Astrocyte of the hippocampus (primary cell): ENCODE measurements around the gene KPTN.

Experiments
- DNase-seq: peaks from one replicate; pipeline ENCODE4 v3.0.0; 2011; ENCODE audit warnings: low read depth, low spot score

The KPTN gene

GRCh38 chr19:47509170-47509847 lies 25.3 kb upstream of the KPTN start:
- DNase-seq = no peak

DNA sequence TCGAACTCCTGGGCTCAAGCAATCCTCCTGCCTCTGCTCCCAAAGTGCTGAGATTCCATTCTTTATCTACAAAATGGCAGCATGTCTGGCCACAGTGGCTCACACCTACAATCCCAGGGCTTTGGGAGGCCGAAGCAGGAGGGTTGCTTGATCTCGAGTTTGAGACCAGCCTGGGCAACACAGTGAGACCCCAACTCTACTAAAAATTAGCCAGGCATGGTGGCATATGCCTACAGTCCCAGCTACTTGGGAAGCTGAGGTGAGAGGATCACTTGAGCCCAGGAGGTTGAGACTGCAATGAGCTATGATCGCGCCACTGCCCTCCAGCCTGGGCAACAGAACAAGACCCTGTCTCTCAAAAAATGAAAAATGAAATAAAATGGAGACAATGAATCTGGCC lies 24.7 kb upstream of the KPTN start:
- DNase-seq = no peak

DNA sequence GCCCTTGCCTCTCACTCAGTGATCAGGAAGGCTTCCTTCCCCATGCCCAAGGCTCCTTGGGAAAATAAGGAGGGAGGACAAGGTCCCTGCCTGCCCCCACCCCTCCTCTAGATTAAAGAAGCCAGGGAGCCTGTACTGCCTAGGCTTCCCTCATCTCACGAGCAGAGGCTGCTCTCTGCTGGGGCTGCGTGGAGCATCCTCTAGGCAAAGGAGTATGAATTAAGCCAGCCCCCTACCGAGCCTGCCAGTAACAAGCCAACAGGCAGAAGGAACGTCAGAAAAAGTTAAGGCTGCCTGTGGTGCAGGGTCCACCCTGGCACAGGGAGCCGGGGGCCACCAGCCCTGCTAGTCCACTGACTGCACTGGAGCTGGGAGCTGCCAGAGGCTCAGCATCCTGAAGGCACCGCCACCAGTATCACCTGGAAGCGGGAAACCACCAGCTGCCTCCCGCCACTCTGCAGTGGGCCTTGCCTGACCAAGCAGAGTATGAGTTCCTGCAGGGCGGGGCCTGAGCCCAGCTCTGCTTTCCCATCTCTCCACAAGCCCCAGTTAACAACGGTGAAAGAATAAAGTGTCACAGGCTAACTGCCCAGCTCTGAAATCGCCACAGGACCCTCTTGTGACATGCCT lies 24.0 kb upstream of the KPTN start:
- no peak for DNase-seq

DNA sequence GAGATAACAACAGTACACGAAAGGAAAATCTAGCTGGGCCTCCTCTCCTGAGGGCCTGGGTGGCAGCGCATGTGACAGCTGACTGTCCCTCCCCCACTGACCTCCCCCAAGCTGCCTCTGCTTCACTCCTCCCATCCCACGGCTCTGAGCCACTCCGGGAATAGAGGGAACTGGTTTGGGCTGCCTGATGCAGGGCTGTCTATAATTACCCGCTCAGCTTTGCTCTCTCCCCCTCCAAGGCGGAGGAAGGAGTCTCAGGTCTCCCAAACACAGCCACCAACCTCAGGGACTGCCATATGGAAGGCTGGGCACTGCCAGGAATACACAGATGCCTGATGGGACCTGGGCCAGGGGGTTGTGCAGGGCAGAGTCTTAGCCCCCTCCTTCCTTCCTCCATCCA lies 23.0 kb upstream of the KPTN start:
- DNase-seq = no peak

DNA sequence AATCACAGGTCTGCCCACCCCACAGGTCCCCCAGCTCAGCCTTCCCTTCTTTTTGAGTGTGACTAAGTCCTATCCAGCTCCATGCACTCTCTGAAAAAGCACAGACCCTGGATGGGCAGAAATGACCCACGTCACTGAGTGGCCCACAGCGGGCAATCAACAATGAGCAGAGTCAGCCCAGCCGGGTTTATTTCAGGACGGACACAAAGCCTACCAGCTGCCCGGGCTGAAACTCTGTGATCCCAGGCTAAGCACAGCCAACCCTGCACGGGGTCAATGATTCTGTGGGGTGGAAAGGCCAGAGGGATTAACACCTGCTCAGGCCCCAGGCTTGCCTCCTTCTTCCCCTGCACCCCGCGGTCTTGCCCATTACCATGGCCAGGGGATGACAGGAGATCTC lies 22.4 kb upstream of the KPTN start:
- no peak for DNase-seq

DNA sequence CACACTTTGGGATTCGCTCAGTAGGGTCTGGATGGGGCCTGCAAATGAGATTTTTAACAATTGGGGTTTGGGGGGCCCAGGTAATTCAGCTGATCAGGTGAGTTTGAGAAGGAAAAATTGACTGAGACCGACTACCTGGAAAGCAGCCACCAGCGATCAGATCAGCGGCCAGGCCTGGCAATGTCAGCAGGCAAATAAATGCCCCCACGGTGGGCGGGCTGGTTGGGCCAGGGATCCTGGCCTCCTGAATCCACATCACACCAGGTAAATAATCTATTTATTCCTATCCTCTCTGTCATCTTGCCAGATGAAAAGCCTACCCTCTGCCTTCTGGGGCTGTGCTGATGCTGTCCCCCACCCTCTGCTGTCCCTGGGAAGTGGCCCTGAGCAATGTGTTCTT lies 21.5 kb upstream of the KPTN start:
- DNase-seq = no peak

DNA sequence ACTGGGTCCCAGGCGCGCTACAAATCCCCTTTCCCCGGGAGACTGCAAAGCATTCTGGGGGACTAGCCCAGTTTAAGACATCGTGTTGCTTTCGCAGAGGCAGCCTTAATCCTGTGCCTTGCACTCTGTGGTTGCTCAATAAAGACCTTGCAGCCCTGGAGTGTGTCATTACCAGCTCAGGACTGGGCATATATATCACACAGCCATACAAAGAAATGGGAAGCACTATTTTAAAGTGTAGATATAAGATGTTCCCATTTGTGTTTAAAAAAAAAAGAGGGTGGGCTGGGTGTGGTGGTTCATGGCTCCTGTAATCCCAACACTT lies 19.8 kb upstream of the KPTN start:
- no peak for DNase-seq

DNA sequence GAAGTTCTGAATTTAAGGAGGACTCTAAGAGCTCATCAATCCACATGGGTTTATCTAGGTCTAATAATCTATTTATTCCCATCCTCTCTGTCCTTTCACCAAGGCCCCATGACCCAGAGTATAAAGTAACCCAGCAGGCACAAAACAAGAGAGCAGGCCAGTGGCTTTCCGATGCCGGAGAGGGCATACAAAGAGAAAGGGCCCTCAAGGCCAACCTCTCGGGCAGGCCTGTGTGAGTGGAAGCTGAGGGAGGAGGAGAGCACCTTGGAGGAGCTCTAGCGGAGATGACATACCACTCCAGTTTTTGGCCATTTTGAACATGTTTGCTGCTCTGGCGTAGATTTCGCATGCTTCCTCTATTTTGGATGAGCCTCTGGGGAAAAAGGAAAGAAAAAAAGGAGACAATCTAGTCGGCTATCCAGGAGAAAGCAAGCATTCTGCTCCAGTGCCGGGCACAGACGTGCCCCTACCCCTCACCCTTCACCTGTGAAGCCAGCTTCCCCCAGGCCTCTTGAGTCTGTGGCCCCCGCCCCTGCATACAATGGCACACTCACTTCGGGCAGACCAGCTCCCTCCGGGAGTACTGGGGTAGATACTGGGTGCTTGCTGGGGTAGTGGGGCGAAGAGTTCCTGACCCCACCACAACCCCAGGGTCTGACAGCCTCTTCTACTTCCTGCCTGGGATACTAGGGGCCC lies 19.3 kb upstream of the KPTN start:
- no peak for DNase-seq

- DNase-seq = no peak
Measured at GRCh38 chr19:47499863-47500830, 16.1 kb upstream of the KPTN start.

DNA sequence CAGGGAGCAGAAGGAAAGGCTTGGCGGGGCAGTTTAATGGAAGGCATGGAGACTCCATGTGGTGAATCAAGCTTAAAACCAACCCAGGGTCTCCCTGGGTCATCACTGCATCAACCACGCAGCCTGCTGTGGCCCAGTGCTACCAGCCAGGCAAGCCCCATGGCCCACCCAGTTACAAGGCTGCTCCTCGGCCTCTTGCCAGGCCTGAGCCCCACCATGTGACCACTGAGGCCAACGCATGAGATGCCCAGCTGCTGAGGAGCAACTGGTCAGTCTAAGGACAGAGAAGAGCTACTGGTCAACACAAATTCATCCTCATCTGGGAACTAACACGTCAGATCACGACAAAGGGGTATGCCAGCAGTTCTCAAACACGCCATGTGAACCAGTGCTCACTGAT lies 15.4 kb upstream of the KPTN start:
- DNase-seq = no peak

- DNase-seq = no peak
Measured at GRCh38 chr19:47498561-47498960, 14.5 kb upstream of the KPTN start.

DNA sequence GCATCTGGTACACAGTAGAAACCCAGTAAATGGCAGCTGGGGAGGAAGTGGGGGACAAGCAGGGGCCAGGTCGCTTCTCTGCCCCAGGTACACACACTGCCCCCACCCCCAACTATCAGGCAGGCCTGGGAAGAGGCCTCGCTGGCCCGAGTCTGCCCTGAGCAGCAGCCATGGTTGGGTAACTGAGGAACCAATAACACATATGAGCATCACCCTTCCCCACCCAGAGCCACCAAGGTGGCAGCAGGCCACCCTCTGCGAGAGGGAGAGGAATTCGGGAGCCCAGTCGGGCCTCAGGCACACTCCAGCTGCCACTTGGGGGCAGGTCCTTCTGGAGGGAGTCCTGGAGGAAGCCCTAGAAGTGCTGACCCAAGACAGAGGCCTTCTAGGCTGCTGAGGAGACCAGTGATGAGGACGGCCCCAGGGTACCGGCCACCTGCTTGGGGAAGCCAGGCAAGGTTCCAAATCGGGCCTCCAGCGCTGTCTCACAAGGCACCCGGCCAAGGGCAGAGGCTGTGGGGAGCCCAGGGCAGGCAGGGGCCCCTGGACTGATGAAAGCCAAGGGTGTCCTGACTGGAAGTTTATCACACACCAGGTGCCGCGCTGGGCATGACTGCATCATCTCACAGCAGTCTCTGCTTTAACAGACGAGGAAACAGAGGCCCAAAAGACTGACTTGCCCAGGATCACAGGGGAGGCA lies 14.0 kb upstream of the KPTN start:
- DNase-seq = no peak

DNA sequence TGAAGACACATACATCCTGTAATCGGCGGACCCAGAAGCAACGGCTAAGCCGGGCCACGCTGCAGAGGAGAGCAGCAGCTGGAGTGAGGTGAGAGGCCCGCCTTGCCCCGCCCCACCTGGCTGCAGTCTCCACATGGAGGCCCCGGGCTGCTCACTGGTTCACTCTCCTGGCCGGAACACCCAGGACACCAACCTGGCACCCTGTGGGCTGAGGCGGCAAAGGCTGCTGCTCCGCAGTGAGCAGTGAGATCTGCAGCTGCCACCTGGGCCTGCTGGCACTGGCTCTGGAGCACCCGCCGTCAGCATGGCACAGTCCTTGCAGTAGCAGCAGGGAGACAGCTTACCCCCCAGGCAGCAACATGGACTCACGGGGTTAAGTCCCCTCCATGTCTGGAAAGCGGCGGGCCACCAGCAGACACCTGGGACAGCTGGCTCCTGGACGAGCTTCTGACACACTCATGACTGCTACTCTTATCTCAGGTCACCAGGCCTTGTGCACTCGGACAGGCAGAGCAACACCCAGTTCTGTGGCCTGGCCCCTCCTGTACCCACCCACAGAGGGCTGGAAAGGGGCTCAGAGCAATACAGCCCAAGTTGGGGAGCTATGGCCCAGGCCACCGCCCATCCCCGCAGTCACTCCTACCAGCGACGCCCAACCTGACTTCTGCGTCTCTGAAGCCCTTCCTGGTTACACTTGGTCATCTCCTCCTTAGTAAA lies 13.2 kb upstream of the KPTN start:
- no peak for DNase-seq

DNA sequence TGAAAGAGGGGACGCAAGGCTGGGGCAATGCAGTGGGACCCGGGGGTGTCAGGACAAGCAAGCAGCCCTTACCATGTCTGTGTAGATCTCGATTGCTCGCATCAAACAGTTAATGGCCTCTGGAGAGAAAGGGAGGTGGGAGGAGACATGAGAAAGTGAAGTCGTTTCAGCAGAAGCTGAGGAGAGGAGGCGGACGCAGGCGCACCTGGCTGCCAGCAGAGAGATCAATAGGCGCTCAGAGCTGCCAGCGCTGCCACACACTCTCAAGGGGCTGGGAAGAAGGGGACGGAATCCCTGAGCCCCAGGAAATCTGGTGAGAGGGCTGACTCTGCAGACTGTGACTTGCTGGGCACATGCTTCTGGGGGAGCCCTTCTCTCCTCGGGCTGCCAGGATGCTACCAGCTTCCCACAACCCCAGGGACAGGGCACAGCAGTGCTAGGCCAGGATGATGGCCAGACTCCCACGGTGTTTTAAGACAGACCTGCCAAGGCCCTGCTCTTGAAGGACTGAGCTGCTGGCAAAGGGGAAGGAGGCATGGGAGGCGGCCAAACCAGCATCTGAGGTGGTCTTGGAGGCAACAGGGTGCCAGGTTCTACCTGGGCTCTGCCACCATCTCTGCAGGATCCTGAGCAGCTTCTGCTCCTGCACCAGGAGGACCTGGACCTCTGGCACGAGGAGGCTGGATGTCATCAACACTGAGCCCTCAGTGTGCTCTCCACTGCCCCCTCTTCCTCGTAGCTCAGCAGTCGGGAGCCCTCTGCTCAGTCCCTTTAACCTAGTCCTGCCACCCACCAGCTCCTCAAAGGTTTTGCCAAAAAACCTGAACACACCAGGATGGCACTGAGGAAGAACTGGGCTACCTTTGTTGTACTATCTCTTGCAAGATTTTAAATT lies 11.7 kb upstream of the KPTN start:
- DNase-seq = no peak

DNA sequence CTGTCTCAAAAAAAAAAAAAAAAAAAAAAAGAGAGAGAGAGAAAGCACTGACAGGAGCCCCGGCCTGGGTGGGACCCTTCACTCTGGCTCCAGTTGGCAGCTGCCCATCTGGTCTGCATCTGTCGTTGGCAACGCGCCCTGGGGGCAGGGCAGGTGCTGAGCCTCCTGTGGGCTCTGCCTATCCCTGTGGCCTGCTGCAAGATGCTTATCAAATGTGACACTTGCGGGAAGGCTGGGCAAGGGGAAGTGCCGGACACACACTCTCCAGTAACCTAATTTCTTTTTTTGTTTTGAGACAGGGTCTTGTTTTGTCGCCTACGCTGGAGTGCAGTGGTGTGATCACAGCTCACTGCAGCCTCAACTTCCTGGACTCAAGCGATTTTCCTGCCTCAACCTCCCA lies 10.7 kb upstream of the KPTN start:
- DNase-seq = no peak

- DNase-seq = no peak
Measured at GRCh38 chr19:47494211-47494547, 10.2 kb upstream of the KPTN start.

GRCh38 chr19:47493378-47494210 lies 9.6 kb upstream of the KPTN start:
- DNase-seq = no peak

DNA sequence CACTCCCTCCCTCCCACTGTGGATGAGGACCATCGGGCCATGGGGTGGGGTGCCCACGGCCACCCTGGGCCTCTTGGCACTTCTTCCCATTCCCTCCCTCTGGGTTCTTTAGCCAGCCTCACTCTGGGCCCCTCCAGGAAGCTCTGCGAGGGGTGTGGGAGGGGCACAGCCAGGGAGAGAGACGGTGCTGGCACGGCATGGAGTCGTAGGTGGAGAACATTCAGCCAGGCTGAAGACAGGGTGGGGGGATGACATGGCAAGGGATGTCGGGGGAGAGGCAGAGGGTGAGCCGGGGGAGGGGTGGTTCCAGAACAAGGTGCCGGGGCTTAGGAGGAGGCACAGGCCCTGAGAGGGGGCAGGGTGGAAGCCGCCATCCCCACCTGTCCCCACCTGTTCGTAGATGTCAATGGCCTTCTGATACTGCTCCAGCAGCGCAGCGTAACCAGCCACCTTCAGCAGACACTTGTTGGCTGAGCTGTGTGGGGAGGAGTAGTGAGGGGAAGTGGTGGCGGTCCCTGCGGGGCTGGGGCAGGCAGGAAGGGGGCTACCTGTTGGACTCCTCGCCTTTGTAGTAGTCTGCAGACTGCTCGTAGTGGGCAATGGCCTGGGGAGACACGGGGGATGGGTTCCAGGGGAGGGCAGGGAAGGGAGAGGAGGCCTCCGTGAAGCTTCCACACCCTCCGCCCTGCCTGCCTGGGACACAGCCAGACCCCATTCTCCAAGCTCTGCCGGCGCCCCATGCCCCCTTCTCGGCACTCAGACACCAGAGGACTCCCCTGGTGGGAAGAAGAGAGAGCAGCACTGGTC lies 8.8 kb upstream of the KPTN start:
- no peak for DNase-seq
